Activated T-helper 1 cell treated with anti-CD3 and anti-CD28 coated beads, Interleukin-12 subunit alpha, Interleukin-12 subunit beta, Interleukin-2, Interleukin-4 antibody, amounts not matched to agents 30 ng/mL and 10 ng/mL and 1 ng/mL, durations not matched to agents 14 hours and 24 hours and 36 hours (primary cell): ENCODE measurements around the gene NACAD. TPM values are rescaled to one million over a fixed set of nuclear protein-coding genes. Genes with fewer than 3 reads are reported as not detected.

Experiments
- DNase-seq: peaks from one replicate; pipeline ENCODE4 v3.0.0; 2021; ENCODE audit warnings: low spot score
- H3K27ac Mint-ChIP-seq: one replicate; pipeline ENCODE4 v1.8.0; 2021; ENCODE audit warnings: mild to moderate bottlenecking, mixed read lengths
- H3K27me3 Mint-ChIP-seq: one replicate; pipeline ENCODE4 v1.8.0; 2022; ENCODE audit warnings: mild to moderate bottlenecking, moderate library complexity, mixed read lengths; ENCODE audit not compliant: insufficient read depth
- H3K36me3 Mint-ChIP-seq: one replicate; pipeline ENCODE4 v1.8.0; 2021; ENCODE audit warnings: low read depth, mixed read lengths
- H3K4me1 Mint-ChIP-seq: one replicate; pipeline ENCODE4 v1.8.0; 2021; ENCODE audit warnings: low read depth, mixed read lengths
- H3K4me3 Mint-ChIP-seq: one replicate; pipeline ENCODE4 v1.8.0; 2021; ENCODE audit warnings: mild to moderate bottlenecking, moderate library complexity, mixed read lengths
- H3K9me3 Mint-ChIP-seq: one replicate; pipeline ENCODE4 v1.8.0; 2021; ENCODE audit warnings: mixed read lengths
- intact Hi-C: fragments of 100-400 bp; cut with micrococcal nuclease; formaldehyde crosslinking; loops from one replicate; pipeline ENCODE4 v1.15.1; 2024
- total RNA-seq: library from RNA; stranded (reverse); gene quantifications from 2 replicates; pipeline ENCODE4 v1.2.3, GENCODE V29; 2022

Gene NACAD
- total RNA-seq, 1 donor from 2014 or later = 0.05 TPM

DNA sequence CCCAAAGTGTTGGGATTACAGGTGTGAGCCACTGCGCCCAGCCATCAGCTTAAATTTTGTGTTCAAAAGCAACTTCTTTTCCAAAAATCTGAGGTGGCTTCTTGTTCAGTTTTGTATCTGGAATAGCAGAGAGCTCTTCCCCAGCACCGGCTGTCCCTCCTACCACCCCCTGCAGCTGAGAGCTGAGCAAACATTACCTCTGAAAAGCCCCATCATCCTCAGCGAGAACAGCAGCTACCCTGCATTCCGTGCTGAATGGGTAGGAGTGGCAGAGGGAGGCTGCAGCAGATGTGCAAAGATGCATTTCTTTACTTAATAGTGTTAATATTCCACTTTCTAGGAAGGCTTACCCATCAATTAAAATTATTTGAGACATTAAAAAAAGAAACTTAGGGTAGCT, 56.9 kb downstream of the NACAD start:
- DNase-seq = no peak
- H3K36me3 Mint-ChIP-seq = peaks cover 30% of the 10 kb centered on the region
- intact Hi-C loops = no loop called here
- no peaks in the 10 kb centered on the region for H3K27me3 Mint-ChIP-seq
- H3K9me3 Mint-ChIP-seq = no peaks in the 10 kb centered on the region
- H3K27ac Mint-ChIP-seq = peak overlapping the region; percentile 47
- peak overlapping the region; percentile 44 for H3K4me3 Mint-ChIP-seq
- H3K4me1 Mint-ChIP-seq = peaks cover 76% of the 10 kb centered on the region

Other genes with a start within 250 kb of the NACAD start
- 187 and 190 TPM in 2 replicates for gene H2AZ2, start 240.9 kb downstream of the NACAD start, total RNA-seq
- gene PURB, start 203.4 kb downstream of the NACAD start, total RNA-seq = 42.1 and 42.6 TPM in 2 replicates
- gene MYO1G, start 110.0 kb downstream of the NACAD start, total RNA-seq = 252 and 258 TPM in 2 replicates
- 59.2 and 65.5 TPM in 2 replicates for gene CCM2, start 88.8 kb downstream of the NACAD start, total RNA-seq
- 176 and 195 TPM in 2 replicates for gene TBRG4, start 22.7 kb upstream of the NACAD start, total RNA-seq
- gene RAMP3, start 68.8 kb upstream of the NACAD start, total RNA-seq = not detected in 2 replicates